A549 (cell line): Measurements from ENCODE around the gene MUC21.

Source experiments
- ATOH8 ChIP-seq: fragments of 250-450 bp; sonication (Bioruptor Pico); IDR thresholded peaks from 2 replicates; pipeline ENCODE4 v1.5.0; 2020; ENCODE audit warnings: low read depth, mild to moderate bottlenecking, moderate library complexity
- CTCF ChIP-seq: fragments of >200 bp; sonication (Bioruptor Twin); formaldehyde crosslinking; IDR thresholded peaks from 3 replicates; pipeline ENCODE4 v1.5.1; 2016
- HMGXB4 ChIP-seq: fragments of 250-450 bp; sonication (Bioruptor Pico); IDR thresholded peaks from 2 replicates; pipeline ENCODE4 v1.5.0; 2021; ENCODE audit warnings: mild to moderate bottlenecking, moderate library complexity, borderline replicate concordance
- JUNB ChIP-seq: fragments of >200 bp; sonication (Bioruptor Twin); formaldehyde crosslinking; IDR thresholded peaks from 2 replicates; pipeline ENCODE4 v1.6.1; 2016
- MAFK ChIP-seq: fragments of 450-650 bp; IDR thresholded peaks from 2 replicates; pipeline ENCODE4 v1.6.1; 2014; ENCODE audit not compliant: partially characterized antibody
- MYC ChIP-seq: IDR thresholded peaks from 2 replicates; pipeline ENCODE4 v1.6.1; 2012; ENCODE audit warnings: mild to moderate bottlenecking, inconsistent platforms, low read length, improper control_type of control experiment, borderline replicate concordance
- NR3C1 ChIP-seq: fragments of >200 bp; sonication (Bioruptor Twin); formaldehyde crosslinking; IDR thresholded peaks from 3 replicates; pipeline ENCODE4 v1.6.1; 2017
- PBX3 ChIP-seq: IDR thresholded peaks from 2 replicates; pipeline ENCODE4 v1.6.1; 2012
- POLR2A ChIP-seq: IDR thresholded peaks from 2 replicates; pipeline ENCODE4 v1.6.1; 2012; ENCODE audit warnings: mild to moderate bottlenecking, low read length
- RFX5 ChIP-seq: fragments of 450-650 bp; IDR thresholded peaks from 2 replicates; pipeline ENCODE4 v1.7.1; 2014; ENCODE audit warnings: antibody characterized with exemption, mild to moderate bottlenecking, moderate library complexity
- TP53 ChIP-seq: fragments of 250-450 bp; sonication (Bioruptor Pico); IDR thresholded peaks from 2 replicates; pipeline ENCODE4 v1.5.0; 2021; ENCODE audit warnings: mild to moderate bottlenecking, moderate library complexity
- ZFP36 ChIP-seq: fragments of 450-650 bp; IDR thresholded peaks from 2 replicates; pipeline ENCODE4 v1.6.1; 2014; ENCODE audit warnings: borderline replicate concordance; ENCODE audit not compliant: partially characterized antibody
- TF ChIP-seq, protein P1 (sequence below): IDR thresholded peaks from 2 replicates; pipeline ENCODE4 v1.6.1; 2012
- TF ChIP-seq, protein P2 (sequence below): fragments of 200-600 bp; sonication (generic); IDR thresholded peaks from 2 replicates; pipeline ENCODE4 v1.6.1; 2016; ENCODE audit warnings: antibody characterized with exemption, mild to moderate bottlenecking, moderate library complexity

GRCh38 chr6:31008165-31008564, 24.6 kb downstream of the MUC21 start:
- TF ChIP-seq CTCF (no peak), NR3C1 (no peak), HMGXB4 (CRISPR knock-in tag) (no peak), TP53 (CRISPR knock-in tag) (no peak), PBX3 (no peak), MYC (no peak), RFX5 (no peak), JUNB (no peak), POLR2A (no peak), MAFK (no peak), ZFP36 (no peak), ATOH8 (CRISPR knock-in tag) (no peak)
- TF ChIP-seq, protein P1, sequence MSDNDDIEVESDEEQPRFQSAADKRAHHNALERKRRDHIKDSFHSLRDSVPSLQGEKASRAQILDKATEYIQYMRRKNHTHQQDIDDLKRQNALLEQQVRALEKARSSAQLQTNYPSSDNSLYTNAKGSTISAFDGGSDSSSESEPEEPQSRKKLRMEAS = no peak
- TF ChIP-seq, protein P2, sequence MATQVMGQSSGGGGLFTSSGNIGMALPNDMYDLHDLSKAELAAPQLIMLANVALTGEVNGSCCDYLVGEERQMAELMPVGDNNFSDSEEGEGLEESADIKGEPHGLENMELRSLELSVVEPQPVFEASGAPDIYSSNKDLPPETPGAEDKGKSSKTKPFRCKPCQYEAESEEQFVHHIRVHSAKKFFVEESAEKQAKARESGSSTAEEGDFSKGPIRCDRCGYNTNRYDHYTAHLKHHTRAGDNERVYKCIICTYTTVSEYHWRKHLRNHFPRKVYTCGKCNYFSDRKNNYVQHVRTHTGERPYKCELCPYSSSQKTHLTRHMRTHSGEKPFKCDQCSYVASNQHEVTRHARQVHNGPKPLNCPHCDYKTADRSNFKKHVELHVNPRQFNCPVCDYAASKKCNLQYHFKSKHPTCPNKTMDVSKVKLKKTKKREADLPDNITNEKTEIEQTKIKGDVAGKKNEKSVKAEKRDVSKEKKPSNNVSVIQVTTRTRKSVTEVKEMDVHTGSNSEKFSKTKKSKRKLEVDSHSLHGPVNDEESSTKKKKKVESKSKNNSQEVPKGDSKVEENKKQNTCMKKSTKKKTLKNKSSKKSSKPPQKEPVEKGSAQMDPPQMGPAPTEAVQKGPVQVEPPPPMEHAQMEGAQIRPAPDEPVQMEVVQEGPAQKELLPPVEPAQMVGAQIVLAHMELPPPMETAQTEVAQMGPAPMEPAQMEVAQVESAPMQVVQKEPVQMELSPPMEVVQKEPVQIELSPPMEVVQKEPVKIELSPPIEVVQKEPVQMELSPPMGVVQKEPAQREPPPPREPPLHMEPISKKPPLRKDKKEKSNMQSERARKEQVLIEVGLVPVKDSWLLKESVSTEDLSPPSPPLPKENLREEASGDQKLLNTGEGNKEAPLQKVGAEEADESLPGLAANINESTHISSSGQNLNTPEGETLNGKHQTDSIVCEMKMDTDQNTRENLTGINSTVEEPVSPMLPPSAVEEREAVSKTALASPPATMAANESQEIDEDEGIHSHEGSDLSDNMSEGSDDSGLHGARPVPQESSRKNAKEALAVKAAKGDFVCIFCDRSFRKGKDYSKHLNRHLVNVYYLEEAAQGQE = no peak
